ENCODE measurements around the gene AQP12B. TPM values are rescaled to one million over a fixed set of nuclear protein-coding genes. Genes with fewer than 3 reads are reported as not detected.

The AQP12B gene
- total and polyA plus RNA-seq, 2 of the 8 experiments (the other 6 are each of a cell fraction or from before 2014, with no cell fraction given), result not detected

DNA sequence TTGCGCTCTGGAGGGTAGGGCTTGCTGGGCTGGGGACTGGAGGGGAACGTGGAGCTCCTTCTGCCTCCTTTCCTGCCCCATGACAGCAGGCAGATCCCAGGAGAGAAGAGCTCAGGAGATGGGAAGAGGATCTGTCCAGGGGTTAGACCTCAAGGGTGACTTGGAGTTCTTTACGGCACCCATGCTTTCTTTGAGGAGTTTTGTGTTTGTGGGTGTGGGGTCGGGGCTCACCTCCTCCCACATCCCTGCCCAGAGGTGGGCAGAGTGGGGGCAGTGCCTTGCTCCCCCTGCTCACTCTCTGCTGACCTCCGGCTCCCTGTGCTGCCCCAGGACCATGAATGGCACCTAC is 53.1 kb downstream of the AQP12B start:
- Histone ChIP-seq H2BK5ac (ENCODE audit: low read depth, low read length) (no peak overlapping the region), H3K9ac (replicated peaks in 1 of 4; ENCODE audit: extremely low read depth in 1 of 4, low read depth in 3 of 4, low read length in 3 of 4) (no peak overlapping the region), H4K91ac (replicated peaks; ENCODE audit: insufficient read length, low read length) (no peak overlapping the region), H4K8ac (ENCODE audit: extremely low read depth, insufficient read depth, low read length) (peak overlapping the region; percentile 35; the same call in 1 of the 2 replicates), H3K56ac (replicated peaks; ENCODE audit: insufficient read length, low read depth, low read length) (no peak overlapping the region), H4K5ac (ENCODE audit: insufficient read length, low read depth, low read length) (no peak overlapping the region), H3K4me2 (ENCODE audit: insufficient read depth in 1 of 2, low read depth in 2 of 2, low read length in 2 of 2) (no peak overlapping the region), H3K4me1 (replicated peaks in 1 of 4; ENCODE audit: control insufficient read depth in 3 of 4, insufficient read depth in 4 of 4, low read length in 3 of 4) (peaks cover 0 to 3% (median 1%) of the 10 kb centered on the region in 4 experiments; a peak in 2 of 7 replicates), H2AFZ (ENCODE audit: low read length) (no peak overlapping the region), H2BK12ac (ENCODE audit: low read depth, low read length) (no peak overlapping the region), H2AK5ac (ENCODE audit: low read depth, low read length) (no peak overlapping the region), H3K4ac (replicated peaks; ENCODE audit: insufficient read length, low read depth, low read length) (no peak overlapping the region), H2BK120ac (replicated peaks; ENCODE audit: low read depth, low read length) (no peak overlapping the region), H3K79me1 (ENCODE audit: low read depth, low read length) (no peaks in the 10 kb centered on the region), H3K36me3 (ENCODE audit: control insufficient read depth in 2 of 4, insufficient read depth in 4 of 4, low read length in 3 of 4) (no peaks in the 10 kb centered on the region), H3K27me3 (replicated peaks in 1 of 4; ENCODE audit: control insufficient read depth in 3 of 4, extremely low read depth in 1 of 4, insufficient read depth in 3 of 4, low read length in 3 of 4) (no peaks in the 10 kb centered on the region), H2BK15ac (ENCODE audit: low read length) (no peak overlapping the region), H4K20me1 (replicated peaks in 1 of 2; ENCODE audit: control insufficient read depth in 1 of 2, insufficient read depth in 2 of 2, low read length in 2 of 2) (no peaks in the 10 kb centered on the region), H3K79me2 (ENCODE audit: control insufficient read depth in 1 of 2, insufficient read depth in 2 of 2, low read length in 2 of 2) (no peaks in the 10 kb centered on the region), H3K23me2 (ENCODE audit: low read depth, low read length) (no peaks in the 10 kb centered on the region), H3K23ac (ENCODE audit: insufficient read length) (no peak overlapping the region), H2BK20ac (ENCODE audit: low read length) (no peak overlapping the region), H3K27ac (ENCODE audit: low read depth, low read length) (no peak overlapping the region), H3K4me3 (ENCODE audit: extremely low read depth in 1 of 4, insufficient read depth in 2 of 4, low read depth in 3 of 4, low read length in 4 of 4) (no peak overlapping the region), H3K9me3 (ENCODE audit: insufficient read depth in 2 of 2, low read depth in 1 of 2, low read length in 1 of 2) (peaks cover 20 to 38% of the 10 kb centered on the region in 2 experiments), H3K14ac (ENCODE audit: insufficient read length) (no peak overlapping the region), H3K18ac (ENCODE audit: extremely low read depth, low read length) (no peak overlapping the region)
- FAIRE-seq (no peak), DNase-seq (ENCODE audit: low read depth in 1 of 2, low spot score in 2 of 2) (no peak)
- CTCF ChIA-PET (ENCODE audit: partially characterized antibody), result interaction anchor here (0.6 to 1.2 kb wide), 4 partner anchors 13 to 63 kb away, joined by 3 read pairs; no protein-coding TSS in a partner anchor
- no peak for TF ChIP-seq RXRA (IDR thresholded peaks at IDR 0.05; ENCODE audit: insufficient read depth, low read depth, low read length)
- no peak for TF ChIP-seq GABPA (IDR thresholded peaks at IDR 0.05; ENCODE audit: borderline replicate concordance, insufficient read depth, low read length)
- TF ChIP-seq CREB1 (IDR thresholded peaks at IDR 0.05), result no peak
- no peak for TF ChIP-seq RFX5 (IDR thresholded peaks at IDR 0.05; ENCODE audit: borderline replicate concordance, low read depth, low read length)
- no peak for TF ChIP-seq SP1 (IDR thresholded peaks at IDR 0.05; ENCODE audit: low read depth, low read length)
- no peak for TF ChIP-seq SIX5 (IDR thresholded peaks at IDR 0.05; ENCODE audit: low read depth, low read length)
- no peak for TF ChIP-seq CEBPB (IDR thresholded peaks at IDR 0.05; ENCODE audit: low read depth, low read length)
- no peak for TF ChIP-seq HDAC6 (IDR thresholded peaks at IDR 0.05; ENCODE audit: low read depth, low read length)
- TF ChIP-seq SUZ12 (IDR thresholded peaks at IDR 0.05; ENCODE audit: low read length), result no peak
- POLR2A ChIA-PET (ENCODE audit: partially characterized antibody), result no interaction called here
- WGBS, 2 experiments (ENCODE audit: extremely low coverage in 1 of 2, insufficient coverage in 1 of 2, insufficient read length in 1 of 2, insufficient replicate concordance in 2 of 2, low coverage in 1 of 2, low lambda C conversion rate in 2 of 2, missing lambda C conversion rate in 1 of 2), result 92% methylated on average over 3 of the region's 5 CpGs; no CpG with 5 or more reads in 1 of the 2 experiments
